GM10248 (cell line): Measurements from ENCODE around the gene SEPTIN10.
A peak's percentile ranks its signal among the peaks of the same experiment; 100 is the strongest.

ENCODE experiments used
- CTCF ChIA-PET: fragments of 300-600 bp; sonication (Branson Sonifier 250); formaldehyde crosslinking; extraction: SDS; loops from one replicate; lab custom pipeline; 2021; ENCODE audit warnings: antibody characterized with exemption; lab: Yijun Ruan, JAX
- POLR2A ChIA-PET: fragments of 350-650 bp; sonication (Branson Sonifier 250); formaldehyde crosslinking; extraction: SDS; loops from one replicate; lab custom pipeline; 2020; ENCODE audit warnings: antibody characterized with exemption; lab: Yijun Ruan, JAX
- DNase-seq: peaks from one replicate; pipeline ENCODE4 v3.0.0; 2012; ENCODE audit errors: extremely low spot score
- TF ChIP-seq, protein P1 (sequence below): IDR thresholded peaks from 2 replicates; pipeline ENCODE4 v1.5.1; 2012; ENCODE audit warnings: mild to moderate bottlenecking, low read depth; ENCODE audit errors: extremely low read depth, missing control alignments, control extremely low read depth

SEPTIN10 gene

DNA sequence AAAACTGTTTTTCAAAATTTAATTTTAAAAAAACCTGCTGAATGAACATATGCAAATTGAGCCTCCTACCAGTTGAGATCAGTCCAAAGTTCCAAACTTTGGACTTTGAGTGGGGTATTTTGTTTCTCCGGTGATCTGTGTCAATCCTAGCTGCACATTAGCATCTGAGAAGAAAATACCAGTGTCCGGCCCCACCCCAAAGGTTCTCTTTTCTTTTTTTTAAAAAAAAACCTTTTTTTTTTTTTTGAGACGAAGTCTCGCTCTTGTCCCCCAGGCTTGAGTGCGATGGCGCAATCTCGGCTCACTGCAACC lies 91.7 kb downstream of the SEPTIN10 start:
- ChIA-PET CTCF (interaction anchor here (4.2 kb wide), 1 partner anchor 11 kb away, joined by 24 read pairs; no protein-coding TSS in a partner anchor), POLR2A (no interaction called here)
- no peak for DNase-seq
- TF ChIP-seq, protein P1, sequence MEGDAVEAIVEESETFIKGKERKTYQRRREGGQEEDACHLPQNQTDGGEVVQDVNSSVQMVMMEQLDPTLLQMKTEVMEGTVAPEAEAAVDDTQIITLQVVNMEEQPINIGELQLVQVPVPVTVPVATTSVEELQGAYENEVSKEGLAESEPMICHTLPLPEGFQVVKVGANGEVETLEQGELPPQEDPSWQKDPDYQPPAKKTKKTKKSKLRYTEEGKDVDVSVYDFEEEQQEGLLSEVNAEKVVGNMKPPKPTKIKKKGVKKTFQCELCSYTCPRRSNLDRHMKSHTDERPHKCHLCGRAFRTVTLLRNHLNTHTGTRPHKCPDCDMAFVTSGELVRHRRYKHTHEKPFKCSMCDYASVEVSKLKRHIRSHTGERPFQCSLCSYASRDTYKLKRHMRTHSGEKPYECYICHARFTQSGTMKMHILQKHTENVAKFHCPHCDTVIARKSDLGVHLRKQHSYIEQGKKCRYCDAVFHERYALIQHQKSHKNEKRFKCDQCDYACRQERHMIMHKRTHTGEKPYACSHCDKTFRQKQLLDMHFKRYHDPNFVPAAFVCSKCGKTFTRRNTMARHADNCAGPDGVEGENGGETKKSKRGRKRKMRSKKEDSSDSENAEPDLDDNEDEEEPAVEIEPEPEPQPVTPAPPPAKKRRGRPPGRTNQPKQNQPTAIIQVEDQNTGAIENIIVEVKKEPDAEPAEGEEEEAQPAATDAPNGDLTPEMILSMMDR = no peak

DNA sequence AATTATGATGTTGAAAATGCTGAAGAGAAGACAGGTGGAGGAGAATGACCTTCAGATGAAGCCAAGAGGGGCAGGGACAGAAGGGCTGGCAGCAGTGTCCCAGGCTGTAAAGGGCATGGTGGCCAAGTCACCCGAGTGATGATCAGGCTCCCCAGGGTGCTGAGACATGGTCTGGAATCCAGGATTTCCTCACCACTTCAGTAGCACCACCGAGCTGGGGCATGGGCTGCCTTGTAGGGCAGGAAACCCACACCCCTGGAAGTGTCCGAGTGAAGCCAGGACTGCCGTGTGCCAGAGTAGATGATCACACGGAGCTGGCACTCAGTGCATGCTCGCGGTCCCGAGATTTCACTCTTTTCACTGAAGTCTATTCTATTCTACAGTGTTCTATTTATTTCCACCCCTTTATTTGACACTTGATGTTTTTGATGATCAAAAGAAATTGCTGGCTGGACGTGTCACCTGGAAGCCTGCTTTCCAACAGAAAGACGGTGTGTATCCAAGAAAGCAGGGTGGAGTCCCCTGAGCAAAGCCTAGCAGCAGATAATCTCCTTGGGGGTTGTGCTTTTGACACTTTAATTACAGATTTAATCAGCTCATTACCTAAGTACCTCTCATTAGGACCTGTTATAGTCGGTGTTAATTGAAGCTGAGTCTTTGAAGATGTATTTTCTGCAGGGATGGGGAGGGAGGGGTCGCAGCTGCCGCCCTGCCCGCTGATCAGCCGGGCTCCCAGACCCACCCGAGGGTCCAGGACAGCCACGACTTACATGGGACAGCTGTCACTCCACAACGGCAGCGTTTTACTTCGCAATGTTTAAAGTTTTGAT lies 92.3 kb downstream of the SEPTIN10 start:
- no peak for DNase-seq
- TF ChIP-seq, protein P1 = no peak
- ChIA-PET POLR2A (no interaction called here), CTCF (interaction anchor here (4.2 kb wide), 1 partner anchor 10 kb away, joined by 24 read pairs; no protein-coding TSS in a partner anchor)

DNA sequence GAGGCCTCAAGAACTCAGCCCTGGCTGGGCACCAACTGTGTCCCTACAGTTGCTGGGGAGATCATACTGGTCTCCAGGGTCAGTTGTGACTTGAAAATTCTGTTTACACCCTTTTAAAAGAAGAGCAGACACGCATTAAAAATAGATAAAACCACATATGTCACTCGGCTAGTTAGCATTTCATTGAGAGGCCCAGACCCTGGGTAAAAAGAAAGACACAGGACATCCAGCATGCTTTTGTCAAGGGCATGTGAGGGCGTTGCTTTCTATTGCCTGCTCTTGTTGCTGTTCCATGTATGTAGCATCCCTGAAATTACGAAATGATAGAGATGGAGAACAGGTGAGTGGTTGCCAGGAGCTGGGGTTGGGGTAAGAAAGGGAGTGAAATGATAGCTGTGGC lies 94.3 kb downstream of the SEPTIN10 start:
- no peak for DNase-seq
- TF ChIP-seq, protein P1 = no peak
- POLR2A ChIA-PET = no interaction called here
- CTCF ChIA-PET = no interaction called here

DNA sequence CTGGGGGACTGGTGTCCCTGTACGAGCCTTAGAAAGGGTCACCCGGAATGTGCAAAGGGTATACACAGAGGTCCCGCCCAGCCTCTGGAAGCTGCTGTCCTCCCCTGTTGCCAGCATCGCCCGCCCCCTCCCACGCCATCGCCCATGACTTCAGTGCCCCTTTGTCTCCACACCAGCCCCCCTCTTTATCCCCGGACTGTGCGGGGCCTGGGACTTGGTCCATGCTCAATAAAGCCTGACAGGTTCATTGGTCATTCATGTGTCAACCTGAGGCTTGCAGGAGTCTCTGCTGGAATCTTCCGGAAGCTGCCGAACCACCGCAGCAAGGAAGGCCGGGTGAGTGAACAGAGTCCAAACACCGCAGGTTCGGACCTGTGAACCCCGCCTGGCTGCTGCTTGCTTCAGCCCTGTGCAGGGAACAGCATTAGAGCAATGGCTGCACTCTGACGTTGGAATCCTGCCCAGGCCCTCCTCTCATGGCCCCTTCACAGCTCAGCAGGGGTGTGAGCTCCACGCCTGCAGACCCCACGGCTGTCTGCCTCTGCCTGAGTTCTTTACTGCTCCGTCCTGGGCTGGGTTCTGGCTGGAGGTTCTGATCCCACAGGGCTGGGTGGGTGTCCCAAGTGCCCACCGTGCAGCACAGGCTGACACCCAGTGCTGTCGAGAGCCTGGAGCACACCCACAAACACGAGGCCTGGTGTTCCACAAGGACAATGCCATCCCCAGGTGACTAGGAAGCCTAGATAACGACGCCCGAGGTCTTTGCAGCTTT lies 96.5 kb downstream of the SEPTIN10 start:
- TF ChIP-seq, protein P1 = no peak
- ChIA-PET CTCF (interaction anchor here (1.1 to 3.6 kb wide), 3 partner anchors 29 to 537 kb away, joined by 3 to 13 read pairs (median 3); no protein-coding TSS in a partner anchor), POLR2A (no interaction called here)
- DNase-seq = no peak

DNA sequence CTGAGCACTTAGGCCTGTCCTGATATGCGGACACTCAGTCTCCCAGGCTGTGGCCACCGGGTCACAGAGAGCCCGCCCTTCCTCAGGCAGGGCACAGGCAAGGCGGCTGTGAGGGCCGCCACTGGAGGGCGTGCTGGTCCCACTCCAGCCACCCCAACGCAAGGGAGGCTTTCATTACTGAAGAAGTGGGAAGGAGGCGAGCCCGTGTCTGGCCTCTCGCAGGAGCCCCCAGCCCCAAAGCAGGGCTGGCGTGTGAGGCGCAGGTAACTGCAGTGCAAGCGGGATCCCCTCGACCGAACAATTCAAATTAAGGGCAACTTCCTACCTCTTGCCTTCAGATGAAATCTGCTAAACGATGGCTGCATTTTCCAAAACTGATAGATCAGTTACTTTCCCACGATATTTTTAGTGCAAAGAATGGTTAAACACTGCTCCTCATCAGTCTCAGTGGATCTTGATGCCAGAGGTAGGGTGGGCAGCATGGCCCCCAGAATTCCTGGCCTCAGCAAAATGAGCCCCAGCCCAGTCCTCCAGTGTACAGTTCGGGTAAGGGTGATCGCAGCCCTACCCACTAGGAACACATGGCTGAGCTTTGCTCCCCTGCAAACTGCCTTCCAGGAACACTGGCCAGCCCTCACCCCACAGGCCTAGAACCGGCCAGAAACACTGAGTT lies 97.2 kb downstream of the SEPTIN10 start:
- TF ChIP-seq, protein P1 = peak; percentile 67
- peak; percentile 63 for DNase-seq
- ChIA-PET POLR2A (no interaction called here), CTCF (interaction anchor here (1.1 to 3.6 kb wide), 2 partner anchors 29 to 199 kb away, joined by 3 to 13 read pairs; no protein-coding TSS in a partner anchor)

DNA sequence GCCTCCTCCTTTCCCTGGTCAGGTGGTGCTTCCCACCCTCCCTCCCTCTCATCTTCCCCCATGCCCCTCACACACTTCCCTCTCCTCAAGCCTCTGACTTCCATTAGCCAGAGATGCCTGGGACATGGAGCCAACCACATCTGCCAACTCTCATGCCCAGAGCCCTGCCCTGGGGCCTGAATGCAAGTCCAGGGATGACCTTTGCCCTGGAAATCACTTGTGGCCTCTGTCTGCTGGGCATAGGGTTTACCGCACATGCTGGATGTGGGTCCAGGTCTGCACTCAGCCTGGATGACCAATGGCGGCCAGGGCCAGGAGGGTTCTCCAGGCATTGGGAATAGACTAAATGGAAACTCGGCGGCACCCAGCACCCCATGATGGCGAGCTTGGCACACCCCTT lies 98.9 kb downstream of the SEPTIN10 start:
- no peak for DNase-seq
- POLR2A ChIA-PET = no interaction called here
- TF ChIP-seq, protein P1 = no peak
- CTCF ChIA-PET = interaction anchor here (1.2 to 1.7 kb wide), 4 partner anchors 22 to 32 kb away, joined by 3 to 5 read pairs (median 4); no protein-coding TSS in a partner anchor
